OCI-LY7 (cell line): Measurements from ENCODE around the gene LTBP2.

Experiments used
- CTCF ChIP-seq: fragments of 200-600 bp; sonication (generic); conservative IDR thresholded peaks from 2 replicates; pipeline ENCODE4 v1.5.1; 2014; ENCODE audit warnings: mild to moderate bottlenecking, antibody characterized with exemption, low read length, moderate library complexity, mixed read lengths
- EZH2phosphoT487 ChIP-seq: fragments of 200-600 bp; sonication (generic); IDR thresholded peaks from 2 replicates; pipeline ENCODE4 v1.6.1; 2018; ENCODE audit warnings: low read depth, borderline replicate concordance, mild to moderate bottlenecking, mixed run types, antibody characterized with exemption, low read length, moderate library complexity, mixed read lengths

GRCh38 chr14:74507840-74508239, 104.2 kb downstream of the LTBP2 start:
- TF ChIP-seq CTCF (no peak), EZH2phosphoT487 (no peak)
